HepG2 (cell line): Measurements from ENCODE around the gene TM7SF3.

Source experiments
- DNMT3B ChIP-seq: conservative IDR thresholded peaks from 2 replicates; pipeline ENCODE4 v1.6.1; 2016; ENCODE audit warnings: missing biosample characterization, control low read depth
- EZH2 ChIP-seq: conservative IDR thresholded peaks from 2 replicates; pipeline ENCODE4 v1.6.1; 2012; ENCODE audit warnings: mild to moderate bottlenecking, low read depth, low read length, moderate library complexity
- FOXM1 ChIP-seq: sonication (generic); formaldehyde crosslinking; IDR thresholded peaks from 2 replicates; pipeline ENCODE4 v1.5.0; 2020; ENCODE audit warnings: missing genetic modification reagents
- NFKB2 ChIP-seq: sonication (generic); formaldehyde crosslinking; IDR thresholded peaks from 2 replicates; pipeline ENCODE4 v1.4.0; 2020; ENCODE audit warnings: missing genetic modification reagents, borderline replicate concordance
- PATZ1 ChIP-seq: sonication (generic); formaldehyde crosslinking; IDR thresholded peaks from 2 replicates; pipeline ENCODE4 v1.4.0; 2020; ENCODE audit warnings: missing genetic modification reagents
- PCBP2 ChIP-seq: fragments of 200-400 bp; formaldehyde crosslinking; optimal IDR thresholded peaks from 2 replicates; pipeline ENCODE3; 2018; ENCODE audit warnings: low read length, low read depth; ENCODE audit not compliant: poor library complexity, severe bottlenecking
- SIN3A ChIP-seq: IDR thresholded peaks from 2 replicates; pipeline ENCODE4 v1.6.1; 2011; ENCODE audit warnings: low read depth, mild to moderate bottlenecking, control low read depth, low read length, borderline replicate concordance
- SMAD3 ChIP-seq: sonication (generic); formaldehyde crosslinking; IDR thresholded peaks from 2 replicates; pipeline ENCODE4 v1.4.0; 2020; ENCODE audit warnings: missing genetic modification reagents
- ZNF350 ChIP-seq: sonication (generic); formaldehyde crosslinking; IDR thresholded peaks from 2 replicates; pipeline ENCODE4 v1.4.0; 2020; ENCODE audit warnings: mild to moderate bottlenecking, low read depth, missing genetic modification reagents, borderline replicate concordance
- ZNF777 ChIP-seq: sonication (generic); formaldehyde crosslinking; IDR thresholded peaks from 2 replicates; pipeline ENCODE4 v1.4.0; 2020; ENCODE audit warnings: missing genetic modification reagents
- ZNF790 ChIP-seq: sonication (generic); formaldehyde crosslinking; IDR thresholded peaks from 2 replicates; pipeline ENCODE4 v1.8.0; 2022; ENCODE audit warnings: missing genetic modification reagents, mild to moderate bottlenecking, borderline replicate concordance
- ZZZ3 ChIP-seq: sonication (generic); formaldehyde crosslinking; IDR thresholded peaks from 2 replicates; pipeline ENCODE4 v1.4.0; 2020; ENCODE audit warnings: missing genetic modification reagents, mild to moderate bottlenecking, borderline replicate concordance
- TF ChIP-seq, protein P1 (sequence below): sonication (generic); formaldehyde crosslinking; IDR thresholded peaks from 2 replicates; pipeline ENCODE4 v1.5.0; 2020; ENCODE audit warnings: mild to moderate bottlenecking, missing genetic modification reagents, moderate library complexity
- TF ChIP-seq, protein P2 (sequence below): sonication (generic); formaldehyde crosslinking; IDR thresholded peaks from 2 replicates; pipeline ENCODE4 v1.5.0; 2020; ENCODE audit warnings: missing genetic modification reagents

GRCh38 chr12:27055966-27056365 is 41.8 kb upstream of the TM7SF3 start:
- no peak for TF ChIP-seq DNMT3B (CRISPR knock-in tag)
- TF ChIP-seq FOXM1 (CRISPR knock-in tag): no peak
- TF ChIP-seq NFKB2 (CRISPR knock-in tag): no peak
- TF ChIP-seq, protein P1, sequence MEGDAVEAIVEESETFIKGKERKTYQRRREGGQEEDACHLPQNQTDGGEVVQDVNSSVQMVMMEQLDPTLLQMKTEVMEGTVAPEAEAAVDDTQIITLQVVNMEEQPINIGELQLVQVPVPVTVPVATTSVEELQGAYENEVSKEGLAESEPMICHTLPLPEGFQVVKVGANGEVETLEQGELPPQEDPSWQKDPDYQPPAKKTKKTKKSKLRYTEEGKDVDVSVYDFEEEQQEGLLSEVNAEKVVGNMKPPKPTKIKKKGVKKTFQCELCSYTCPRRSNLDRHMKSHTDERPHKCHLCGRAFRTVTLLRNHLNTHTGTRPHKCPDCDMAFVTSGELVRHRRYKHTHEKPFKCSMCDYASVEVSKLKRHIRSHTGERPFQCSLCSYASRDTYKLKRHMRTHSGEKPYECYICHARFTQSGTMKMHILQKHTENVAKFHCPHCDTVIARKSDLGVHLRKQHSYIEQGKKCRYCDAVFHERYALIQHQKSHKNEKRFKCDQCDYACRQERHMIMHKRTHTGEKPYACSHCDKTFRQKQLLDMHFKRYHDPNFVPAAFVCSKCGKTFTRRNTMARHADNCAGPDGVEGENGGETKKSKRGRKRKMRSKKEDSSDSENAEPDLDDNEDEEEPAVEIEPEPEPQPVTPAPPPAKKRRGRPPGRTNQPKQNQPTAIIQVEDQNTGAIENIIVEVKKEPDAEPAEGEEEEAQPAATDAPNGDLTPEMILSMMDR: no peak
- no peak for TF ChIP-seq SMAD3 (CRISPR knock-in tag)
- no peak for TF ChIP-seq PCBP2
- TF ChIP-seq, protein P2, sequence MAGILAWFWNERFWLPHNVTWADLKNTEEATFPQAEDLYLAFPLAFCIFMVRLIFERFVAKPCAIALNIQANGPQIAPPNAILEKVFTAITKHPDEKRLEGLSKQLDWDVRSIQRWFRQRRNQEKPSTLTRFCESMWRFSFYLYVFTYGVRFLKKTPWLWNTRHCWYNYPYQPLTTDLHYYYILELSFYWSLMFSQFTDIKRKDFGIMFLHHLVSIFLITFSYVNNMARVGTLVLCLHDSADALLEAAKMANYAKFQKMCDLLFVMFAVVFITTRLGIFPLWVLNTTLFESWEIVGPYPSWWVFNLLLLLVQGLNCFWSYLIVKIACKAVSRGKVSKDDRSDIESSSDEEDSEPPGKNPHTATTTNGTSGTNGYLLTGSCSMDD: no peak
- no peak for TF ChIP-seq PATZ1 (CRISPR knock-in tag)
- TF ChIP-seq SIN3A: no peak
- TF ChIP-seq ZNF350 (CRISPR knock-in tag): no peak
- TF ChIP-seq EZH2: no peak
- no peak for TF ChIP-seq ZNF790 (CRISPR knock-in tag)
- TF ChIP-seq ZNF777 (CRISPR knock-in tag): no peak
- TF ChIP-seq ZZZ3 (CRISPR knock-in tag): no peak
